Measurements from ENCODE around the gene PLCXD1.

- TF ChIP-seq ESRRG (CRISPR knock-in tag; IDR thresholded peaks at IDR 0.05) (no peak), PATZ1 (CRISPR knock-in tag; IDR thresholded peaks at IDR 0.05; ENCODE audit: borderline replicate concordance) (no peak), ZFP3 (CRISPR knock-in tag; IDR thresholded peaks at IDR 0.05) (no peak), CSDC2 (CRISPR knock-in tag; IDR thresholded peaks at IDR 0.05) (no peak), POU6F1 (CRISPR knock-in tag; IDR thresholded peaks at IDR 0.05; ENCODE audit: borderline replicate concordance, low read depth) (no peak), TCF4 (CRISPR knock-in tag; IDR thresholded peaks at IDR 0.05; ENCODE audit: borderline replicate concordance) (no peak), ZNF70 (CRISPR knock-in tag; IDR thresholded peaks at IDR 0.05) (no peak)
Observed at GRCh38 chrX:317424-318067, 36.4 kb downstream of the PLCXD1 start.
